Thymus (tissue), 2 donors: Measurements from ENCODE around the gene EFNA3. TPM values are rescaled to one million over a fixed set of nuclear protein-coding genes. Genes with fewer than 3 reads are reported as not detected.

Experiments used
- polyA plus RNA-seq: library from polyadenylated mRNA; stranded (reverse); fragments of 200-250 nt; gene quantifications from one replicate; pipeline ENCODE4 v1.2.3, GENCODE V29; 2013
- total RNA-seq: library from RNA; stranded (reverse); fragments of 120-200 nt; gene quantifications from one replicate; pipeline ENCODE4 v1.2.4, GENCODE V29; 2013
- donor health status: healthy.

EFNA3 gene
- total and polyA plus RNA-seq, 2 donors, result 2.1 to 3.4 TPM

Other genes starting within 250 kb of the EFNA3 start
- 1.8 TPM for gene KCNN3, start 208.6 kb upstream of the EFNA3 start, total RNA-seq
- 0.64 TPM for gene KCNN3, start 208.6 kb upstream of the EFNA3 start, polyA plus RNA-seq
- 14.7 TPM for gene PMVK, start 142.1 kb upstream of the EFNA3 start, total RNA-seq
- gene PMVK, start 142.1 kb upstream of the EFNA3 start, polyA plus RNA-seq, result 27.5 TPM
- gene PBXIP1, start 122.7 kb upstream of the EFNA3 start, total RNA-seq, result 91.5 TPM
- 104 TPM for gene PBXIP1, start 122.7 kb upstream of the EFNA3 start, polyA plus RNA-seq
- 15.3 TPM for gene PYGO2, start 117.1 kb upstream of the EFNA3 start, total RNA-seq
- 24.5 TPM for gene PYGO2, start 117.1 kb upstream of the EFNA3 start, polyA plus RNA-seq
- gene SHC1, start 108.1 kb upstream of the EFNA3 start, total RNA-seq, result 30.5 TPM
- 66.7 TPM for gene SHC1, start 108.1 kb upstream of the EFNA3 start, polyA plus RNA-seq
- 113 TPM for gene CKS1B, start 104.2 kb upstream of the EFNA3 start, total RNA-seq
- 32.8 TPM for gene CKS1B, start 104.2 kb upstream of the EFNA3 start, polyA plus RNA-seq
- gene FLAD1, start 95.5 kb upstream of the EFNA3 start, total RNA-seq, result 26.7 TPM
- gene FLAD1, start 95.5 kb upstream of the EFNA3 start, polyA plus RNA-seq, result 34.8 TPM
- 0.09 TPM for gene LENEP, start 85.3 kb upstream of the EFNA3 start, total RNA-seq
- gene LENEP, start 85.3 kb upstream of the EFNA3 start, polyA plus RNA-seq, result 0.16 TPM
- gene ZBTB7B, start 76.0 kb upstream of the EFNA3 start, total RNA-seq, result 12.1 TPM
- gene ZBTB7B, start 76.0 kb upstream of the EFNA3 start, polyA plus RNA-seq, result 21.9 TPM
- 0.24 TPM for gene DCST2, start 45.1 kb upstream of the EFNA3 start, total RNA-seq
- gene DCST2, start 45.1 kb upstream of the EFNA3 start, polyA plus RNA-seq, result 7.8 TPM
- not detected for gene DCST1, start 45.0 kb upstream of the EFNA3 start, total RNA-seq
- not detected for gene DCST1, start 45.0 kb upstream of the EFNA3 start, polyA plus RNA-seq
- 12.2 TPM for gene ADAM15, start 27.5 kb upstream of the EFNA3 start, total RNA-seq
- gene ADAM15, start 27.5 kb upstream of the EFNA3 start, polyA plus RNA-seq, result 91.5 TPM
- 4.9 TPM for gene EFNA4, start 15.1 kb upstream of the EFNA3 start, total RNA-seq
- gene EFNA4, start 15.1 kb upstream of the EFNA3 start, polyA plus RNA-seq, result 7.4 TPM
- 14.5 TPM for gene EFNA1, start 49.0 kb downstream of the EFNA3 start, total RNA-seq
- gene EFNA1, start 49.0 kb downstream of the EFNA3 start, polyA plus RNA-seq, result 52.6 TPM
- gene SLC50A1, start 57.0 kb downstream of the EFNA3 start, total RNA-seq, result 25.7 TPM
- 54.5 TPM for gene SLC50A1, start 57.0 kb downstream of the EFNA3 start, polyA plus RNA-seq
- gene DPM3, start 61.7 kb downstream of the EFNA3 start, total RNA-seq, result 34.0 TPM
- 155 TPM for gene DPM3, start 61.7 kb downstream of the EFNA3 start, polyA plus RNA-seq
- gene KRTCAP2, start 94.5 kb downstream of the EFNA3 start, total RNA-seq, result 97.7 TPM
- 223 TPM for gene KRTCAP2, start 94.5 kb downstream of the EFNA3 start, polyA plus RNA-seq
- gene TRIM46, start 95.0 kb downstream of the EFNA3 start, total RNA-seq, result 1.9 TPM
- gene TRIM46, start 95.0 kb downstream of the EFNA3 start, polyA plus RNA-seq, result 4.3 TPM
- gene THBS3, start 129.1 kb downstream of the EFNA3 start, total RNA-seq, result 7.6 TPM
- gene THBS3, start 129.1 kb downstream of the EFNA3 start, polyA plus RNA-seq, result 46.1 TPM
- 35.1 TPM for gene MTX1, start 129.9 kb downstream of the EFNA3 start, total RNA-seq
- 36.8 TPM for gene MTX1, start 129.9 kb downstream of the EFNA3 start, polyA plus RNA-seq
- gene ENTREP3, start 176.6 kb downstream of the EFNA3 start, total RNA-seq, result 2.1 TPM
- gene ENTREP3, start 176.6 kb downstream of the EFNA3 start, polyA plus RNA-seq, result 12.5 TPM
- gene SCAMP3, start 183.5 kb downstream of the EFNA3 start, total RNA-seq, result 29.1 TPM
- gene SCAMP3, start 183.5 kb downstream of the EFNA3 start, polyA plus RNA-seq, result 59.1 TPM
- gene CLK2, start 194.7 kb downstream of the EFNA3 start, total RNA-seq, result 28.9 TPM
- 86.5 TPM for gene CLK2, start 194.7 kb downstream of the EFNA3 start, polyA plus RNA-seq
- gene HCN3, start 198.6 kb downstream of the EFNA3 start, total RNA-seq, result 0.76 TPM
- 2.6 TPM for gene HCN3, start 198.6 kb downstream of the EFNA3 start, polyA plus RNA-seq
- gene PKLR, start 222.6 kb downstream of the EFNA3 start, total RNA-seq, result 0.19 TPM
- 0.05 TPM for gene PKLR, start 222.6 kb downstream of the EFNA3 start, polyA plus RNA-seq
- 175 TPM for gene FDPS, start 230.0 kb downstream of the EFNA3 start, total RNA-seq
- 119 TPM for gene FDPS, start 230.0 kb downstream of the EFNA3 start, polyA plus RNA-seq
- 7.5 TPM for gene RUSC1, start 242.1 kb downstream of the EFNA3 start, total RNA-seq
- gene RUSC1, start 242.1 kb downstream of the EFNA3 start, polyA plus RNA-seq, result 18.0 TPM